Spleen (tissue), 7 donors: ENCODE results near the gene SIDT1.

Source experiments
- CTCF ChIP-seq, 11 experiments: fragments of 200-600 bp in 7 of 11; fragments of 450-650 bp in 4 of 11; sonication (generic) in 4 of 11; IDR thresholded peaks in 8 of 11; conservative IDR thresholded peaks in 3 of 11; 1 replicate in 7 of 11; 2 replicates in 4 of 11; pipeline versions ENCODE4 v1.4.0 to v1.8.0; 2016 to 2021; ENCODE audit warnings: antibody characterized with exemption in 11 of 11, inconsistent platforms in 4 of 11, mild to moderate bottlenecking in 1 of 11
- POLR2A ChIP-seq, 3 donors: fragments of 450-650 bp; IDR thresholded peaks; one replicate each; pipeline ENCODE4 v1.5.1; 2017; ENCODE audit warnings: antibody characterized with exemption in 3 of 3, mild to moderate bottlenecking in 1 of 3
- POLR2AphosphoS5 ChIP-seq, 3 donors: sonication (generic); formaldehyde crosslinking; IDR thresholded peaks; one replicate each; pipeline ENCODE4 v1.5.1; 2017; ENCODE audit warnings: antibody characterized with exemption in 3 of 3
- donor health status: DM: no; HTN: no; CAD: no; lungs with moderate emphysema.
- donor health status: DM: no; HTN: no; CAD: no.
- donor health status: DM: no; HTN: no; CAD: no.

GRCh38 chr3:113560831-113561623, 28.7 kb downstream of the SIDT1 start:
- no peak for TF ChIP-seq POLR2A (IDR thresholded peaks at IDR 0.05)
- TF ChIP-seq CTCF (IDR thresholded peaks at IDR 0.05 in 8 of 11, conservative IDR thresholded peaks at IDR 0.05 in 3 of 11), result no peak
- no peak for TF ChIP-seq POLR2AphosphoS5 (IDR thresholded peaks at IDR 0.05)
